Esophagus squamous epithelium (tissue), 4 donors: ENCODE results near the gene SEC24D.

Experiments used
- CTCF ChIP-seq, 6 experiments: fragments of 450-650 bp in 4 of 6; fragments of 200-600 bp in 2 of 6; sonication (generic) in 2 of 6; IDR thresholded peaks; one replicate each; pipeline ENCODE4 v1.5.1; 2016 to 2019; ENCODE audit warnings: antibody characterized with exemption in 6 of 6, mild to moderate bottlenecking in 4 of 6, moderate library complexity in 4 of 6
- POLR2A ChIP-seq, 4 donors: fragments of 450-650 bp; IDR thresholded peaks; one replicate each; pipeline ENCODE4 v1.6.1; 2017; ENCODE audit warnings: antibody characterized with exemption in 4 of 4, mild to moderate bottlenecking in 4 of 4, moderate library complexity in 3 of 4

- TF ChIP-seq CTCF (IDR thresholded peaks at IDR 0.05), result no peak
- no peak for TF ChIP-seq POLR2A (IDR thresholded peaks at IDR 0.05)
Observed at GRCh38 chr4:118757761-118758251, 78.1 kb downstream of the SEC24D start.
